Ishikawa (cell line): ENCODE results near the gene TMOD1.
A peak's percentile ranks its signal among the peaks of the same experiment; 100 is the strongest.

Experiments
- CEBPB ChIP-seq: IDR thresholded peaks from 2 replicates; pipeline ENCODE4 v1.6.1; 2012
- CREB1 ChIP-seq: IDR thresholded peaks from 2 replicates; pipeline ENCODE4 v1.6.1; 2012; ENCODE audit warnings: low read depth
- EGR1 ChIP-seq: IDR thresholded peaks from 2 replicates; pipeline ENCODE4 v1.6.1; 2012
- EP300 ChIP-seq: IDR thresholded peaks from 2 replicates; pipeline ENCODE4 v1.6.1; 2012; ENCODE audit warnings: borderline replicate concordance
- FOXM1 ChIP-seq: IDR thresholded peaks from 2 replicates; pipeline ENCODE4 v1.6.1; 2012; ENCODE audit warnings: low read depth, borderline replicate concordance
- NFIC ChIP-seq: IDR thresholded peaks from 2 replicates; pipeline ENCODE4 v1.6.1; 2012
- RAD21 ChIP-seq: IDR thresholded peaks from 2 replicates; pipeline ENCODE4 v1.6.1; 2012; ENCODE audit warnings: low read depth
- REST ChIP-seq: IDR thresholded peaks from 2 replicates; pipeline ENCODE4 v1.6.1; 2012; ENCODE audit warnings: low read depth, mild to moderate bottlenecking
- TAF1 ChIP-seq: IDR thresholded peaks from 2 replicates; pipeline ENCODE4 v1.6.1; 2012; ENCODE audit warnings: low read depth, mild to moderate bottlenecking
- TCF12 ChIP-seq: IDR thresholded peaks from 2 replicates; pipeline ENCODE4 v1.6.1; 2012; ENCODE audit warnings: low read depth
- TEAD4 ChIP-seq: IDR thresholded peaks from 2 replicates; pipeline ENCODE4 v1.6.1; 2012
- USF1 ChIP-seq: IDR thresholded peaks from 2 replicates; pipeline ENCODE4 v1.6.1; 2012
- YY1 ChIP-seq: IDR thresholded peaks from 2 replicates; pipeline ENCODE4 v1.6.1; 2012; ENCODE audit warnings: low read depth
- ZBTB7A ChIP-seq: IDR thresholded peaks from 2 replicates; pipeline ENCODE4 v1.6.1; 2012; ENCODE audit warnings: low read depth
- TF ChIP-seq, protein P1 (sequence below): IDR thresholded peaks from 2 replicates; pipeline ENCODE4 v1.6.1; 2012

TMOD1 gene

DNA sequence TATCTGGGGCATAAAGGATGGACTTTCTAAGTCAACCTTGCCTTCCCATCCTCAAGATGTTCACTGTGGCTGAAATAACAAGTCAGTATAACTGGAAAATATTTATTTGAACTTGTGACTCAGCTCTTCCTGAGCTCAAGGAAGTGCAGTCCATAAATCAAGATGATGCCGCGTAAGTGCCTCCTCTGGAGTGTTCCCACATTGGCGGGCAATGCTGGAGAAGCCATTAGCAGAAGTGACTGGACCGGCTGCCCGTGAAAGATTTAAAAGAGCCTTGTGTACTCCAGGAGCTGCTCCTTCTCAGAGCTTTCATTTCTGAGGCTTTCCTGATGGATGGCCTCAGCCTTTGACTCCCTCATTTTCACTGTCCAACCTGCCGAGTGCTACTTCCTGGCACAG lies 17.4 kb downstream of the TMOD1 start:
- no peak for TF ChIP-seq TAF1
- TF ChIP-seq TEAD4 = peak; percentile 32; the same call in 1 of the 2 replicates
- TF ChIP-seq EP300 = peak; percentile 86
- TF ChIP-seq ZBTB7A = no peak
- peak; percentile 70; the same call in 1 of the 2 replicates for TF ChIP-seq TCF12
- peak; percentile 55; the same call in 1 of the 2 replicates for TF ChIP-seq YY1
- TF ChIP-seq CEBPB = no peak
- TF ChIP-seq CREB1 = no peak
- peak; percentile 61; the same call in 1 of the 2 replicates for TF ChIP-seq FOXM1
- TF ChIP-seq NFIC = peak; percentile 37; the same call in 1 of the 2 replicates
- TF ChIP-seq, protein P1, sequence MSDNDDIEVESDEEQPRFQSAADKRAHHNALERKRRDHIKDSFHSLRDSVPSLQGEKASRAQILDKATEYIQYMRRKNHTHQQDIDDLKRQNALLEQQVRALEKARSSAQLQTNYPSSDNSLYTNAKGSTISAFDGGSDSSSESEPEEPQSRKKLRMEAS = no peak
- TF ChIP-seq REST = no peak
- TF ChIP-seq USF1 = no peak
- TF ChIP-seq RAD21 = no peak

DNA sequence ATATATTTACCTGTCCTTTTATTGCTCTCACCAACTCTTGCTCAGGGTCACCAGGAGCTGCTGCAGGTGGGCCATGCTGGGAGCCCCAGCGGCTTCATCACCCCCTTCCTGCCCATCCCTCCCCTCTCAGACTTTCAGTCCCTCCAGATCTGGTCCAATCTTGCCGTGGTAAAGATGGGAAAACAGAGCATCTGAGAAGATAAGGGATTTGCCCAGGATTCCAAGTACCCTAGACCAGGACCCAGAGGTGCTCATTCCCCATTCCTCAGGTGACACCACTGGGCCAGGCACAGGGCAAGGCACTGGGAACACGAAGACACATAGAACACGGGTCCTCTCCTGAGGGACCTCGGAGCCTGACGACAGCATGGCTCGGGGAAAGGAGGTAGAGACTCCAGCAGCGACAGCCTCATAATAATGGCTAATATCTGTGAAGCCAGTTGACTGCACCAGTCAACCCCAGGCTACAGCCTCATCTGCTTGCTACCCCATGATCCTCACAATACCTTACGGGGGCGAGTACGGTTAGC lies 18.0 kb downstream of the TMOD1 start:
- no peak for TF ChIP-seq CEBPB
- TF ChIP-seq ZBTB7A = no peak
- no peak for TF ChIP-seq FOXM1

GRCh38 chr9:97521576-97522333 lies 20.3 kb downstream of the TMOD1 start:
- TF ChIP-seq EGR1 (no peak), TEAD4 (no peak), REST (no peak), ZBTB7A (no peak), NFIC (no peak), CEBPB (no peak), TCF12 (no peak), USF1 (no peak), CREB1 (no peak), TAF1 (no peak), RAD21 (no peak), EP300 (no peak), YY1 (no peak), FOXM1 (no peak)
- TF ChIP-seq, protein P1 = no peak

GRCh38 chr9:97524424-97524823 lies 23.0 kb downstream of the TMOD1 start:
- no peak for TF ChIP-seq NFIC
- no peak for TF ChIP-seq ZBTB7A
- TF ChIP-seq REST = no peak
- no peak for TF ChIP-seq EGR1
- no peak for TF ChIP-seq CEBPB

GRCh38 chr9:97525451-97525850 lies 24.0 kb downstream of the TMOD1 start:
- TF ChIP-seq CEBPB = peak; percentile 68
- TF ChIP-seq REST = no peak
